Measurements from ENCODE around the gene BMPER.

DNA sequence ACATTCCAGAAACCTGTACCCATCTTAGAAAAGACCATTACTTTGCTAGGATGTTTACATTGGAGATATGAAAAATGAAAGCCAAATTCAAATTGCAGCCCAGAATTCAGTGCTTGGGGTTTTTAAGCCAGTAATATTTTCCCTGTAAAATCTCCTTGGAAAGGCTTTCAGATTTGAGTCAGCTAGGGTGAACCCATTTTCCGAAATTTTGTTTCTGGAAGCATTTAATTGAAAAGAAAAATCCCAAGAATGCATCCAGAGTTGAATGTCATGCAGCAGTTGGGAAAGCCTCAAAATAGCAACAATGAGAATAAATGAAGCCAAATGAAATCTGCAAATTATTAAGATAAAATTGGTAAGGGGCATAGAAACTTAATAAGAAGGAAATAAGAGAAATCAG, 106.4 kb downstream of the BMPER start:
- no peak for TF ChIP-seq EZH2 (IDR thresholded peaks at IDR 0.05)
- TF ChIP-seq POLR2AphosphoS5 (IDR thresholded peaks at IDR 0.05; ENCODE audit: borderline replicate concordance, low read depth, low read length) = no peak

Data from SK-N-MC (cell line).